Mesendoderm (in vitro differentiated cells): ENCODE measurements around the gene B3GALNT2.
"Not testable (repeated sequence)": the region's sequence is repeated elsewhere in the genome, so short reads cannot be mapped to it uniquely, and the experiment has no call there.

Experiments used
- DNase-seq: peaks from one replicate; pipeline ENCODE4 v3.0.0; 2013
- H2AK5ac ChIP-seq: 2 replicates; pipeline ENCODE4 v1.6.1; 2013; ENCODE audit warnings: low read length, inconsistent platforms
- H2BK120ac ChIP-seq: 2 replicates; pipeline ENCODE4 v1.6.1; 2013; ENCODE audit warnings: low read depth, mild to moderate bottlenecking, low read length, moderate library complexity, mixed read lengths
- H2BK15ac ChIP-seq: replicated peaks from 2 replicates; pipeline ENCODE4 v1.6.1; 2013; ENCODE audit warnings: low read depth, mild to moderate bottlenecking, moderate library complexity
- H2BK5ac ChIP-seq: 2 replicates; pipeline ENCODE4 v1.6.1; 2013; ENCODE audit warnings: low read length, inconsistent platforms
- H3K18ac ChIP-seq: 2 replicates; pipeline ENCODE4 v1.6.1; 2013; ENCODE audit warnings: mild to moderate bottlenecking, low read length, mixed read lengths
- H3K23ac ChIP-seq: one replicate; pipeline ENCODE4 v1.6.1; 2013; ENCODE audit warnings: low read length
- H3K27ac ChIP-seq: 2 replicates; pipeline ENCODE4 v1.5.1; 2013; ENCODE audit warnings: low read depth, mild to moderate bottlenecking, inconsistent platforms, low read length, moderate library complexity
- H3K27me3 ChIP-seq: 2 replicates; pipeline ENCODE4 v1.6.1; 2013; ENCODE audit warnings: low read length, control low read depth, mild to moderate bottlenecking, inconsistent platforms; ENCODE audit not compliant: insufficient read depth, poor library complexity
- H3K36me3 ChIP-seq: 2 replicates; pipeline ENCODE4 v1.6.1; 2013; ENCODE audit warnings: low read length, inconsistent platforms; ENCODE audit not compliant: control insufficient read depth, insufficient read depth
- H3K4ac ChIP-seq: one replicate; pipeline ENCODE4 v1.6.1; 2013; ENCODE audit warnings: low read depth, mild to moderate bottlenecking, low read length, moderate library complexity
- H3K4me1 ChIP-seq: 2 replicates; pipeline ENCODE4 v1.6.1; 2013; ENCODE audit warnings: low read depth, low read length, inconsistent platforms; ENCODE audit not compliant: control insufficient read depth
- H3K4me2 ChIP-seq: 2 replicates; pipeline ENCODE4 v1.6.1; 2013; ENCODE audit warnings: low read length
- H3K4me3 ChIP-seq: 2 replicates; pipeline ENCODE4 v1.5.1; 2013; ENCODE audit warnings: mild to moderate bottlenecking, low read length
- H3K56ac ChIP-seq: one replicate; pipeline ENCODE4 v1.6.1; 2013; ENCODE audit warnings: low read length
- H3K79me1 ChIP-seq: 2 replicates; pipeline ENCODE4 v1.6.1; 2013; ENCODE audit warnings: low read length, inconsistent platforms
- H3K79me2 ChIP-seq: 2 replicates; pipeline ENCODE4 v1.6.1; 2013; ENCODE audit warnings: mild to moderate bottlenecking, low read length; ENCODE audit not compliant: control insufficient read depth, insufficient read depth
- H3K9ac ChIP-seq: 2 replicates; pipeline ENCODE4 v1.6.1; 2013; ENCODE audit warnings: low read length, inconsistent platforms
- H4K5ac ChIP-seq: one replicate; pipeline ENCODE4 v1.6.1; 2013; ENCODE audit warnings: low read length
- H4K8ac ChIP-seq: one replicate; pipeline ENCODE4 v1.6.1; 2013; ENCODE audit warnings: low read depth, mild to moderate bottlenecking, control low read depth, low read length, moderate library complexity
- WGBS: extraction: QIAGEN DNeasy Blood & Tissue Kit; methylation state at CpG from one replicate; pipeline ENCODE4 v1.1.7; 2013; ENCODE audit warnings: low lambda C conversion rate, missing lambda C conversion rate; ENCODE audit not compliant: insufficient coverage; ENCODE audit errors: extremely low coverage; 5-methylcytosine and 5-hydroxymethylcytosine counted together

Gene B3GALNT2

DNA sequence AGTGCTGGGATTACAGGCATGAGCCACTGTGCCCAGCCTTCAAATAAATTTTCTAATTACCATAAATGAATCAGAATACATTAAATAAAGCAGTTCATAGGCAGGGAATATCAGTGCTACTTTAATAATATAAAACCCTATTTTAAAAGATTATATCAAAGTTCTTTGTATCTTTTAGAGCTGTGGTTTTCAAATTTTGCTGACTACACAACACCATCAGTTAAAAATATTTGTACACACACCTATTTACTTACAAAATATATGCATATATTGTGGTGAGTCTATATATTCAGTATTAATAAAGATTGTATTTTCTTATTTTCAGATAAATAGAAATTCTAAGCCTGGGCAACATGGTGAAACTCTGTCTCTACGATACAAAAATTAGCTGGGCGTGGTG is 18.7 kb downstream of the B3GALNT2 start:
- WGBS, result no CpG with 5 or more reads among the region's 2 CpGs
- Histone ChIP-seq H2AK5ac (no peak overlapping the region), H3K9ac (no peak overlapping the region)

DNA sequence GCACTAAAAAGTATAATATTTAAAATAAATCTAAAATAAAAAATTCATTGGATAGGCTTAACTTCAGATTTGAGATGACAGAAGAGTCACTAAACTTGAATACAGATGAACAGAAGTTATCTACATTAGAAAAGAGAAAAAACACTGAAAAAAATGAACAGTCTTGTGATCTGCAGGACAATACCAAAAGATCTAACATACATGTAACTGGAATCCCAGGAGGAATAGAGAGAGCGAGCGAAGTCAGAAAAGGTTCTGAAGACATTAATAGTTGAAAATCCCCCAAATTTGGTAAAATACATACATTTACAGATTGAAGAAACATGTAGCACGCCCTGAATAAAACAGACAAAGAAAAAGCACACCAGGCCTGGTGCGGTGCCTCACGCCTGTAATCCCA is 21.2 kb downstream of the B3GALNT2 start:
- Histone ChIP-seq H3K9ac (no peak overlapping the region), H3K36me3 (peaks cover 3% of the 10 kb centered on the region), H2BK120ac (no peak overlapping the region), H3K23ac (no peak overlapping the region), H3K56ac (no peak overlapping the region), H2BK5ac (no peak overlapping the region), H2BK15ac (no peak overlapping the region), H3K27me3 (no peaks in the 10 kb centered on the region), H4K8ac (no peak overlapping the region), H4K5ac (no peak overlapping the region), H3K4ac (no peak overlapping the region), H3K4me1 (no peaks in the 10 kb centered on the region), H3K27ac (no peak overlapping the region), H3K4me3 (no peak overlapping the region), H3K79me1 (no peaks in the 10 kb centered on the region), H3K4me2 (no peak overlapping the region), H3K79me2 (no peaks in the 10 kb centered on the region), H2AK5ac (no peak overlapping the region), H3K18ac (no peak overlapping the region)
- DNase-seq, result no peak
- WGBS, result no CpG with 5 or more reads among the region's 5 CpGs

More for the DNA sequence above, 18.7 kb downstream of the B3GALNT2 start:
- no peak overlapping the region for H2BK15ac ChIP-seq
- no peak overlapping the region for H2BK120ac ChIP-seq
- no peak overlapping the region for H4K5ac ChIP-seq
- no peaks in the 10 kb centered on the region for H3K79me2 ChIP-seq
- H3K4me3 ChIP-seq, result no peak overlapping the region
- DNase-seq, result no peak
- no peaks in the 10 kb centered on the region for H3K27me3 ChIP-seq
- no peaks in the 10 kb centered on the region for H3K36me3 ChIP-seq
- H3K18ac ChIP-seq, result no peak overlapping the region
- no peaks in the 10 kb centered on the region for H3K79me1 ChIP-seq
- no peak overlapping the region for H3K27ac ChIP-seq
- H3K4me1 ChIP-seq, result no peaks in the 10 kb centered on the region
- H2BK5ac ChIP-seq, result no peak overlapping the region
- H3K56ac ChIP-seq, result no peak overlapping the region
- H3K4ac ChIP-seq, result no peak overlapping the region
- no peak overlapping the region for H3K4me2 ChIP-seq
- no peak overlapping the region for H3K23ac ChIP-seq
- H4K8ac ChIP-seq, result no peak overlapping the region

DNA sequence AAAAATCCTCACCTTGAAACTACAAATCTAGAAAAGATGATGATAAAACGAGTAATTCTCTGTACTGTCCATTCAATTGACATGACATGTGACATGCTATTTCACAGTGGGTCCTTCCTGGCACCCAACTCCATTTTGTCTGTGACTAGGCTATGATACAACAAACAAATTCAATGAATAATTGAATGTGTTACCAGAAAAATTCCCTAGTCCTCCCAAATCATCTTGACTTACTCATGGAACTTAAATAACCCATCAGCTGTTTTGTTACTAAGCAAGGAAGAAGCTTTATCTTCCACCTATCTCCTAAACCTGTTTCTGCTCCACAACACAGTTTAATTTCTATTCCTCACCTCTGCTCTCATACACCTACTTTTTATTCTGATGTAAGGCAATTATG is 30.4 kb downstream of the B3GALNT2 start:
- H2BK120ac ChIP-seq, result no peak overlapping the region
- H3K23ac ChIP-seq, result no peak overlapping the region
- no peak overlapping the region for H2BK15ac ChIP-seq
- no peaks in the 10 kb centered on the region for H3K27me3 ChIP-seq
- H3K4me2 ChIP-seq, result no peak overlapping the region
- H3K4ac ChIP-seq, result no peak overlapping the region
- no peaks in the 10 kb centered on the region for H3K79me2 ChIP-seq
- H4K5ac ChIP-seq, result no peak overlapping the region
- H2BK5ac ChIP-seq, result no peak overlapping the region
- H3K56ac ChIP-seq, result no peak overlapping the region
- H2AK5ac ChIP-seq, result no peak overlapping the region
- H3K18ac ChIP-seq, result no peak overlapping the region
- H3K79me1 ChIP-seq, result no peaks in the 10 kb centered on the region
- H3K9ac ChIP-seq, result no peak overlapping the region
- no CpG with 5 or more reads among the region's 1 CpG for WGBS
- no peaks in the 10 kb centered on the region for H3K4me1 ChIP-seq
- no peak for DNase-seq
- H3K27ac ChIP-seq, result no peak overlapping the region
- no peak overlapping the region for H3K4me3 ChIP-seq
- no peak overlapping the region for H4K8ac ChIP-seq
- H3K36me3 ChIP-seq, result no peaks in the 10 kb centered on the region

- no peak overlapping the region for H3K4me2 ChIP-seq
- H2BK5ac ChIP-seq, result no peak overlapping the region
- H3K27me3 ChIP-seq, result no peaks in the 10 kb centered on the region
- H3K36me3 ChIP-seq, result no peaks in the 10 kb centered on the region
- H4K5ac ChIP-seq, result no peak overlapping the region
- no peak overlapping the region for H3K27ac ChIP-seq
- no peak overlapping the region for H4K8ac ChIP-seq
- H3K18ac ChIP-seq, result no peak overlapping the region
- no peak for DNase-seq
- no peak overlapping the region for H2BK15ac ChIP-seq
- H3K79me2 ChIP-seq, result no peaks in the 10 kb centered on the region
- H3K4ac ChIP-seq, result no peak overlapping the region
- WGBS, result no CpG with 5 or more reads among the region's 6 CpGs
- H3K9ac ChIP-seq, result no peak overlapping the region
- H3K4me1 ChIP-seq, result no peaks in the 10 kb centered on the region
- H2BK120ac ChIP-seq, result no peak overlapping the region
- no peaks in the 10 kb centered on the region for H3K79me1 ChIP-seq
- H2AK5ac ChIP-seq, result no peak overlapping the region
- H3K4me3 ChIP-seq, result no peak overlapping the region
- H3K23ac ChIP-seq, result no peak overlapping the region
- no peak overlapping the region for H3K56ac ChIP-seq
These were observed 33.4 kb downstream of the B3GALNT2 start for GRCh38 chr1:235470741-235471439.

DNA sequence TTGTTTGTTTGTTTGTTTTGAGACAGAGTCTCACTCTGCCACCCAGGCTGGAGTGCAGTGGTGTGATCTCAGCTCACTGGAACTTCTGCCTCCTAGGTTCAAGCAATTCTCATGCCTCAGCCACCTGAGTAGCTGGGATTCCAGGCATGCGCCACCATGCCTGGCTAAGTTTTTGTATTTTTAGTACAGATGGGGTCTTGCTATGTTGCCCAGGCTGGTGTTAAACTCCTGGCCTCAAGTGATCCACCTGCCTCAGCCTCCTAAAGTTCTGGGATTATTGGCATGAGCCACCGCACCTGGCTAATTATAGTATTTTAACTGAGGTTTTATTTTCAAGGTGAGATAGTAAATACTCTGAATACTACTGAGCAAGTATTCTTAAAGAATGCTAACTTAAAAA is 34.4 kb downstream of the B3GALNT2 start:
- not testable (repeated sequence) for H3K27me3 ChIP-seq, H3K18ac ChIP-seq, H3K27ac ChIP-seq, H2BK120ac ChIP-seq, H3K56ac ChIP-seq, H3K4ac ChIP-seq, H3K79me2 ChIP-seq, H2BK5ac ChIP-seq, DNase-seq, H3K36me3 ChIP-seq, H4K5ac ChIP-seq, H2AK5ac ChIP-seq, H2BK15ac ChIP-seq, H3K23ac ChIP-seq, H3K79me1 ChIP-seq, H3K9ac ChIP-seq, H3K4me3 ChIP-seq, H3K4me2 ChIP-seq, H3K4me1 ChIP-seq, H4K8ac ChIP-seq
- WGBS, result no CpG with 5 or more reads among the region's 2 CpGs

DNA sequence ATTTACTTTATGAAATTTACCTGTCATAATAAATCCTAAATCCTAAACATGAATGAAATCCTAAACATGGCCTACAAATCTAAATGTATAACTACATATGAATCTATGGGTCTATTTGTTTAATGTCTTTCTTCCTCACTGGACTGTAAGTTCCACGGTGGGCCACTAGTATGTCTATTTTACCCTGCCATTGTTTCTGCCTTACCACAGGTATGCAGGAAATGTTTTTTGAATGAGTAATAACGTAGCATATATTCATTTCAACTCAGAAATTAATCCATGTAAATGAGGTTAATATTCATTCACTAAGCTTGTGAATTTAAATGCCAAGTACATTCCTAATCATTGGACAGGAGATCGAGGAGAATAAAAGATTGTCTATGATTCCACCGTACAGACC is 35.3 kb downstream of the B3GALNT2 start:
- Histone ChIP-seq H2AK5ac (no peak overlapping the region), H2BK120ac (no peak overlapping the region), H3K23ac (no peak overlapping the region), H3K9ac (no peak overlapping the region), H3K36me3 (peaks cover 2% of the 10 kb centered on the region), H3K79me2 (no peaks in the 10 kb centered on the region), H3K4ac (no peak overlapping the region), H4K8ac (no peak overlapping the region), H3K4me1 (no peaks in the 10 kb centered on the region), H3K27me3 (no peaks in the 10 kb centered on the region), H3K4me2 (no peak overlapping the region), H3K27ac (no peak overlapping the region), H2BK5ac (no peak overlapping the region), H2BK15ac (no peak overlapping the region), H4K5ac (no peak overlapping the region), H3K4me3 (no peak overlapping the region), H3K56ac (no peak overlapping the region), H3K79me1 (no peaks in the 10 kb centered on the region), H3K18ac (no peak overlapping the region)
- no peak for DNase-seq
- WGBS, result no CpG with 5 or more reads among the region's 4 CpGs
